GM18505 (cell line): ENCODE measurements around the gene PTPRN2.

Experiments used
- ATAC-seq: cut with Tn5 transposase; IDR thresholded peaks from one replicate; pipeline ENCODE4 v1.9.1; 2021; ENCODE audit not compliant: unreplicated experiment
- POLR2A ChIP-seq: IDR thresholded peaks from 4 replicates; pipeline ENCODE4 v1.6.1; 2011; ENCODE audit warnings: borderline replicate concordance; ENCODE audit not compliant: insufficient read depth, insufficient read length; ENCODE audit errors: extremely low read depth

The PTPRN2 gene

GRCh38 chr7:158244873-158245723 lies 342.5 kb downstream of the PTPRN2 start:
- no peak for ATAC-seq
- TF ChIP-seq POLR2A, result no peak

- TF ChIP-seq POLR2A, result no peak
- ATAC-seq, result no peak
Observed at GRCh38 chr7:158244430-158244829, 343.2 kb downstream of the PTPRN2 start.

DNA sequence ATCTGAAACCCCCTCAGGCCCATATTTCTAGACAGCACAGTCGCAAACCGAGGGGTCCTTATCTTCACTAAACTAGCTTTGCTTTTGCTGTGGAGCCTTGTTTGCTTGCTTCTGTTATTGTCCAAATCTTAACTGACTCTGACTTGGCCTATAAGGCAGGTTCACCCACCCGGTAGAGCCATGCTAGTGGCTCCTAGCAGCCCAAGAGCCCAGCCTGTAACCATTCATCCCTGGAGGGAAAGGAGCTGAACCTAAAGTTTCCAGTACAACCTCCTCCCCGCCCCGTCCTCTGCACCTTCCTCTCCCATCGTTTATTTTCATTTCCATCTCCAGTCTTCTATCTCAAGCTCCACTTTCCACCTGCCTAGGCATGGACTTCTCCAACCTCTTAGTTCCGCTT lies 345.7 kb downstream of the PTPRN2 start:
- TF ChIP-seq POLR2A, result no peak
- ATAC-seq, result no peak

GRCh38 chr7:158240801-158241200 lies 346.8 kb downstream of the PTPRN2 start:
- no peak for TF ChIP-seq POLR2A
- ATAC-seq, result no peak

GRCh38 chr7:158239290-158239981 lies 348.2 kb downstream of the PTPRN2 start:
- ATAC-seq, result no peak
- TF ChIP-seq POLR2A, result no peak

DNA sequence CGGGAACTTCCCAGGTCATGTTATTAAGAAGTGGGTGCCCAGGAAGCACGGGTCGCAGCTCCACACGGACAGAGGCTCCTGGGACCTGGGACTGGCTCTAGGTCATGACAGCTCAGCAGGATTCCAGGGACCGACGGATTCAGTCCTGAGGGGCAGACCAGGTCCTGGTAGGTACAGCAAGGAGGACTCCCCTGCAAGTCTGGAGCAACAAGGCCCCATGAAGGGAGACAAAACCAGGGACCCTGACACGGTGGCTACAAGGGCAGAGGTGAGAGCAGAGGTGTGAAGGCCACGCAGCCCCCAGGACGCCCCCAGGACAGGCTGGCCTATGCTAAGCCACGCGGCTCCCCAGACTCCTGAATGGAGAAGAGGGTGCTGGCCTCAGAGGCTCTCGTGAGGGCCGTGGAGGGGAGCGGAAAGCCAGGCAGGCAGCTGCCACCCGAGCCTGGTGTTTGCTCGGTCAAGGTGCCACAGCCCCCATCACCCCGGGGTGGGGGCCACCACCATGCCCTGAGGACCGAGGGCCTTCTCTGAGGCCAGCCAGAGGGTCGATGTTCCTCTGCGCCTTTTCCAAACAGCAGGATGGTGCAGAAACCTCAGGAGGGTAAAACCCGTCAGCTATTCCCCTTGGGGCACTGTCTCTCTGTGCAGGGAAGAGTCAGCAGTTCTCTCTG lies 348.9 kb downstream of the PTPRN2 start:
- no peak for ATAC-seq
- TF ChIP-seq POLR2A, result no peak

- no peak for ATAC-seq
- no peak for TF ChIP-seq POLR2A
Observed at GRCh38 chr7:158237672-158238335, 349.8 kb downstream of the PTPRN2 start.

DNA sequence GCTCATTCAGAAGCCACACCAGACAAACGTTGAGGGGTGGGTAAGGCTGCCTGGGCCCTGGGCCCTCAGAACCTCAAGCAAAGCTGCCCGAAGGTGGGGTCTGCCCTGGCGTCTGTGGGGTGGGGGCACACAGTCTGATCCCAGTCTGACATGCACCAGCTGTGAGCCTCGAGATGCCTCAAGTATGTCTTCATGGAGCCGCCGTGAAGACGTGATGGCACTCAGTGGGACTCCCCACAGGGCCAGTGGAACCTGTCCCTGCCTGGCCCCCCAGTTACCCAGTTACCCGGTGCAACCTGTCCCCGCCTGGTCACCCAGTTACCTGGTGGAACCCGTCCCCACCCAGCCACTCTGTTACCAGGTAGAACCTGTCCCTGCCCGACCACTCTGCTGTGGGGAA lies 351.2 kb downstream of the PTPRN2 start:
- no peak for ATAC-seq
- no peak for TF ChIP-seq POLR2A

GRCh38 chr7:158235862-158236261 lies 351.8 kb downstream of the PTPRN2 start:
- ATAC-seq, result no peak
- TF ChIP-seq POLR2A, result no peak

- no peak for ATAC-seq
- no peak for TF ChIP-seq POLR2A
Observed at GRCh38 chr7:158229945-158230344, 357.7 kb downstream of the PTPRN2 start.

- TF ChIP-seq POLR2A, result no peak
- no peak for ATAC-seq
Observed at GRCh38 chr7:158228986-158229385, 358.6 kb downstream of the PTPRN2 start.

- no peak for TF ChIP-seq POLR2A
- no peak for ATAC-seq
Observed at GRCh38 chr7:158228131-158228530, 359.5 kb downstream of the PTPRN2 start.
